IPS-NIHi11 (cell line): ENCODE data around the gene TRPM4.
"Not testable (repeated sequence)": the region's sequence is repeated elsewhere in the genome, so short reads cannot be mapped to it uniquely, and the experiment has no call there.

Experiments used
- DNase-seq: peaks from one replicate; pipeline ENCODE4 v3.0.0; 2012; ENCODE audit warnings: mixed read lengths, low spot score

TRPM4 gene

GRCh38 chr19:49190781-49191180 lies 33.2 kb downstream of the TRPM4 start:
- no peak for DNase-seq

DNA sequence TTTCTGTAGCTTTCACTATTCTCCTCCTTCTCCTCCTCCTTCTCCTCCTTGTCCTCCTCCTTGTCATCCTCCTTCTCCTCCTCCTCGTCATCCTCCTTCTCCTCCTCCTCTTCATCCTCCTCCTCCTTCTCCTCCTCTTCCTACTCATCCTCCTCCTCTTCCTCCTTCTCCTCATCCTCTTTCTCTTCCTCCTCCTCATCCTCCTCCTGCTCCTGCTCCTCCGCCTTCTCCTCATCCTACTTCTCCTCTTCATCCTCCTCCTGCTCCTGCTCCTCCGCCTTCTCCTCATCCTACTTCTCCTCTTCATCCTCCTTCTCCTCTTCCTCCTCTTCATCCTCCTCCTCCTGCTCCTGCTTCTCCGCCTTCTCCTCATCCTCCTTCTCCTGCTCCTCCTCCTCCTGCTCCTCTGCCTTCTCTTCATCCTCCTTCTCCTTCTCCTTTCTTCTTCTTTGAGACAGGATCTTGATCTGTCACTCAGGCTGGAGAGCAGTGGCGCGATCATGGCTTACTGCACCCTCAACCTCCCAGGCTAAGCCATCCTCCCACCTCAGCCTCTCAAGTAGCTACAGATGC lies 36.3 kb downstream of the TRPM4 start:
- no peak for DNase-seq

DNA sequence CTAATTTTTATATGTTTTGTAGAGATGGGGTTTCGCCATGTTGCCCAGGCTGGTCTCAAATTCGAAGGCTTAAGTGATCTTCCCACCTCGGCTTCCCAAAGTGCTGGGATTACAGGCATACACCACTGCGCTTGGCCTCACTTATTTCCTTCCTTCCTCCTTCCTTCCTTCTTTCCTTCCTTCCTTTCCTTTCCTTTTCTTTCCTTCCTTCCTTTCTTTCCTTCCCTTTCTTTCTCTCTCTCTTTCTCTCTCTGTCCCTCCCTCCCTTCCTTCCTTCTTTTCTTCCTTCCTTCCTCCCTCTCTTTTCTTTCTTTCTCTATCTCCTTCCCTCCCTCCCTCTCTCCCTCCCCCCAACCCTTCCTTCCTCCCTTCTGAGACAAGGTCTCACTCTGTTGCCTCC lies 36.8 kb downstream of the TRPM4 start:
- no peak for DNase-seq

DNA sequence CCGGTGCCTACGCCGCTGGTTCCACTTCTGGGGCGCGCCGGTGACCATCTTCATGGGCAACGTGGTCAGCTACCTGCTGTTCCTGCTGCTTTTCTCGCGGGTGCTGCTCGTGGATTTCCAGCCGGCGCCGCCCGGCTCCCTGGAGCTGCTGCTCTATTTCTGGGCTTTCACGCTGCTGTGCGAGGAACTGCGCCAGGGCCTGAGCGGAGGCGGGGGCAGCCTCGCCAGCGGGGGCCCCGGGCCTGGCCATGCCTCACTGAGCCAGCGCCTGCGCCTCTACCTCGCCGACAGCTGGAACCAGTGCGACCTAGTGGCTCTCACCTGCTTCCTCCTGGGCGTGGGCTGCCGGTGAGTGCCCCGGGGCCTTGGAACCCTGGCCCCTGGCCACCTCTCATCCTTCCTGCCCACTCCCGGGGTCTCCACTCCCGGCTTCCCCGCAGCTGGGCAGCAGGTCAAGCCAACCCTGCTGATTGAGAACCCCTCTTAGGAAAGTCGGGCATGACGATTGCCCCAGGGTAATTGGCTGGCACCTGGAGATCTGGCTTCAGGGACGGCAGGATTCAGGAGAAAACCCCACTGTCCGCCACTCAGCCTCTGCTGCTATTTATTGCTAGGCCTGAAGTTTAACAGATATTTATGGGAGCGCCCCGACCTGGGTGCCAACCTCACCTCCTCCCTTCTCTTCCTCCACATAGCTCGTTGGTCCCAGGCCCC lies 39.1 kb downstream of the TRPM4 start:
- peak; percentile 60 for DNase-seq

- peak; percentile 64 for DNase-seq
Measured at GRCh38 chr19:49200238-49200862, 42.8 kb downstream of the TRPM4 start.

GRCh38 chr19:49201042-49201441 lies 43.5 kb downstream of the TRPM4 start:
- no peak for DNase-seq

DNA sequence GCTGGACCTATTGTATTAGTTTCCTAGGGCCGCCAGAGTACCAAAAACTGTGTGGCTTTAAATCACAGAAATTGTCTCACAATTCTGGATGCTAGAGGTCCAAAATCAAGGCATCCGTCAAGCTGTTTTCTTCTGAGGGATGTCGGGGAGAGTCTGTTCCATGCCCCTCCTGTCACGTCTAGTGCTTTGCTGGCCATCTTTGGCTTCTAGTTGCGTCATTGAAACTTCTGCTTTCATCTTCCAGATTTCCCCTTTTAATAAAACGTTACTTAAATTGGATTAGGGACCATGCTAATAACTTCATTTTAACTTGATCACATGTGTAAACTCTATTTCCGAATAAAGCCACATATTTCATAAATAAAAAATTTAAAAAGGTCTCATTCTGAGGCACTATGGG lies 47.5 kb downstream of the TRPM4 start:
- DNase-seq: no peak

DNA sequence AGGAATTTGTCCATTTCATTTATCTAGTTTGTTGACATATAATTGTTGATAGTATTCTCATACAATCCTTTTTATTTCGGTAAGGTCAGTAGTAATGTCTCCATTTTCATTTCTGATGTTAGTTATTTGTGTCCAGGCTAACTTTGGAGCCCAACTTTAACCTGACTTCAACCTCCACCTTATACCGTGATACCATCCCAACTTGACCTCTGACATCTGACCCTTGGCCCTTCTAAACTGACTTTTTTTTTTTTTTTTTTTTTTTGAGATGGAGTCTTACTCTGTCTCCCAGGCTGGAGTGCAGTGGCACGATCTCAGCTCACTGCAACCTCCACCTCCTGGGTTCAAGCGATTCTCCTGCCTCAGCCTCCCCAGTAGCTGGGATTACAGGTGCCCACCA lies 51.9 kb downstream of the TRPM4 start:
- DNase-seq: not testable (repeated sequence)

DNA sequence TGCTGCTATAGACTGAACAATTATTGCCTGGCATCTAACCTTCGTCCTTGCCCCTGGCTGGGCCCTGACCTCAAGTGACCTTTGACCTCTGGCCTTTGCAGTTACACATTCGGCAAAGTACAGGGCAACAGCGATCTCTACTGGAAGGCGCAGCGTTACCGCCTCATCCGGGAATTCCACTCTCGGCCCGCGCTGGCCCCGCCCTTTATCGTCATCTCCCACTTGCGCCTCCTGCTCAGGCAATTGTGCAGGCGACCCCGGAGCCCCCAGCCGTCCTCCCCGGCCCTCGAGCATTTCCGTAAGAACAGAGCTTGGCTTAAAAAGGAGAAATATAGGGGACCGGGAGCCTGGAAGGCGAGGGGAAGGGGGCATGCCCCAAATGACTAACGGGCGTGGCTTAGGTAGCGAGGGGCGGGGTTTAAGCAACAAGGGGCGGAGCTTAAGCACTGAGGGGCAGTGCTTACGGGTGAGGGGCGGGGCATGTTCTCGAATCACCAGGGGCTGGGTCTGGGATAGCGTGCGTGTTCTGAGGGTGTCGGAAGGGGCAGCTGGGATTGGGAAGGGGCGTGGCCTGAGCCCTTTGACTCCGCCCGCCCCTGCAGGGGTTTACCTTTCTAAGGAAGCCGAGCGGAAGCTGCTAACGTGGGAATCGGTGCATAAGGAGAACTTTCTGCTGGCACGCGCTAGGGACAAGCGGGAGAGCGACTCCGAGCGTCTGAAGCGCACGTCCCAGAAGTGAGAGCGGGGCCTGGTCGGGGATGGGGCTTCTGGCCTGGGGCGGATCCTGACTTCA lies 52.7 kb downstream of the TRPM4 start:
- peak; percentile 89 for DNase-seq

- DNase-seq: peak; percentile 48
Measured at GRCh38 chr19:49210901-49211451, 53.4 kb downstream of the TRPM4 start.

- DNase-seq: no peak
Measured at GRCh38 chr19:49212016-49212701, 54.6 kb downstream of the TRPM4 start.

DNA sequence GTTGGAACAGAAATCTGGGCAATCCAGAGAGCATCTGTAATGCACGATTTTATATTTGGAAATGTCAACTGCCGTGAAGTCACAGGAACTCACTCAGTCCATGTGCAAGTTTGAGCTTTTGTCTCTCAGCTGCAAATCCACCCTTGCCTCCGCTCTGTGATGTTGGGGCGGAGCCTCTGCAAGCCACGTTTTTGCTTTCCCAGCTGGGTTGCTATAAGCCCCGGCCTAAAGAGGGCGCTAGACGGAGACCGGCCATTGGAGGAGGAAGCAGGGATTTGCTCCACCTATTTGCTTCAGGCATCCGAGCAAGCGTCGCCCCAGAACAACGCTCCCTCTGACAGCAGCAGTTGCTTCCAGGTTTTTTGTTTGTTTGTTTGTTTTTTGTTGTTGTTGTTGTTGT lies 56.2 kb downstream of the TRPM4 start:
- DNase-seq: peak; percentile 61

DNA sequence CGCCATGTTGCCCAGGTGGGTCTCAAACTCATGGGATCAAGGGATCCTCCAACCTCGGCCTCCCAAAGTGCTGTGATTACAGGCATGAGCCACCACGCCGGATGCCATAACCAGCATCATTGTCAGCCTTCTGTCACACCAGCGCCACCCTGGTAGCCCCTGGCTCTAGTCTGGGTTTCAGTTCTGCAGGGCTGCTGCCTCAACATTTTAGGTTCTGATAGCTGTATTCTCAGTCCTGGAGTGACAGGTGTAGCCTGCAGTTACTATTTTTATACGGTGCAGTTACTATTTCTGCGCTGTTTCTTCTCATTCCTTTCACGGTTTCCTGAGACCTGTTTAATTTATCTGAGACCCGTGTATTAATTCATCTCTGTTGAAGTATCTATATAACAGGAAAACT lies 57.1 kb downstream of the TRPM4 start:
- DNase-seq: no peak

DNA sequence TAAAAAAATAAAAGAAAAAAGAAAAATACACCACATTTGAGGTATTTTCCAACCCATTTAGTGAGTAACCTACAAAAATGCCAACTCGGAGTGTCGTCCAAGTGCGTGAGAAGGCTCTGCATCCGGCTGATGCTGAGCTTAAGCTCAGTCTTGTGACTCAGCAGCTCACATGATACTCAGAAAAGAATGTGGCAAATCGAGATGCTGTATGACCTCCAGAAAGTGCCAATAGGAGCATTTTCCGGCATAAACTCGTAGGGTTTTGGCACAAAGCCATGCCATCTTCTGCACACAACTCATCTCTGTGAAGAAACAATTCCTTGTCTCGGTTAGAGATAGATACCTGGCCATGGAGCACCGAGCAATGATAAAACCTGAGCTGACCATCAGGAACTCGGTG lies 58.5 kb downstream of the TRPM4 start:
- DNase-seq: no peak

DNA sequence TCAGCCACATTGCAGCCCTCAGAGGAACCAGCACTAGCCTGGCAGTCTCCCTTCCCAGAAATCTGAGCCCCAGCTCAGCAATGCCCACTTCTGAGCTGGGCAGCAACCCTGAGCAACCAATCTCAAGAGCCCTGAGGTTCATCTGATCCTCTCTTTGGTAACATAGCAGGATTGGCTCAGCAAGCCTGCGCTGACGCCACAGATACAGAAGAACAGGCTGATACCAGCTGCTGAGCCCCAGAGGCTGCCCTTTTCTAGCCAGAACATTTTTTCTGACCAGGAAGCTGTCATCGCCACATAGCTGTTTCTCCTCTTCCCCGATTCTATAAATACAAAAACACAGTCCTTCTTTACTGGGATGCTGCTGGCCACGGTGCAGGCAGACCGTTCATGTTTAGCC lies 59.8 kb downstream of the TRPM4 start:
- DNase-seq: no peak

GRCh38 chr19:49222011-49222410 lies 64.4 kb downstream of the TRPM4 start:
- DNase-seq: no peak

DNA sequence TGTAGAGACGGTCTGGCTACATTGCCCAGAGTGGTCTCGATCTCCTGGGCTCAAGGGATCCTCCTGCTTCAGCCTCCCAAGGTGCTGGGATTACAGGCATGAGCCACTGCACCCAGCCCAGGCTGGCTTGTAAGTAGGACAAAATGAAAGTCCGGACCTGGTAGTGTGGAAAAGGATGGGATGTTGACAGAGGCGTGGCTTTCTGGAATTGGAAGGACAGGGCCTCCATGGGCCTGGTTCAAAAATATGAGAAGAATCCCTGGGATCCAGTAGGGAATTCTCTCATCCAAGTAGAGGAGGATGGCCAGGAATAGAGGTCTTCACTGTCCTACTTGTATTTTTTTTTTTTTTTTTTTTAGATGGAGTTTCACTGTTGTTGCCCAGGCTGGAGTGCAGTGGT lies 64.9 kb downstream of the TRPM4 start:
- DNase-seq: no peak

DNA sequence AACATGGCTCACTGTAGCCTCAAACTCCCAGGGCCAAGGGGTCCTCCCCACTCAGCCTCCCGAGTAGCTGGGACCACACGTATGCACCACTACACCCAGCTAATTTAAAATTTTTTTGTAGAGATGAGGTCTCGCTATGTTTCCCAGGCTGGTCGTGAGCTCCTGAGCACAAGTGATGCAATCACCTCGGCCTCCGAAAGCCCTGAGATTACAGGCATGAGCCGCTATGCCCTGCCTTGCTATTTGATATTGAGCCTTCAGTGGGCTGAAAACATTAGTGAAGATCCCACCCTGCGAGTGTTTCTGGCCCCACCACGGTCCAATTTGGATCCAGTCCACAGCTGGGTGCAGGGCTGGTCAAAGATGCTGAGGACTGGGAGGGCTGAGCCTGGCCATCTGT lies 65.9 kb downstream of the TRPM4 start:
- DNase-seq: no peak

GRCh38 chr19:49224441-49224840 lies 66.8 kb downstream of the TRPM4 start:
- not testable (repeated sequence) for DNase-seq

GRCh38 chr19:49224879-49225278 lies 67.3 kb downstream of the TRPM4 start:
- DNase-seq: peak; percentile 77

DNA sequence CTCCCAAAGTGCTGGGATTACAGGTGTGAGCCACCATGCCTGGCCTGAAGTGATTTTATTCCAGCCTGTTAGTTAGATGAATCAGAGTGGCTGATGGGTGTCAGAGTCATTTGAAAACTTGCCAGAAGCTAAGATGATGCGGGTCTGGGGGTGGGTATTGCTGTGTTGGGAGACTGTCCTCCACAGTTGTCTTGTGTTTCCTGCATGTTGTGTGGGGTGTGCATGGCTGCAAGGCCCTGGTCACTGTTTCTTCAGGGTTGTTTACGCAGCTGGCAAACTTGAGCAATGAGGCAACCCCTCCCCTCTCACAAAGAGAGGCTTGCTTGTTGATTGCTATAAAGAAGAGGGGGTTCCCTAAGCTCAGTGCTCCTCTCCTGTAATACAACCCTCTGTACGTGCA lies 71.8 kb downstream of the TRPM4 start:
- DNase-seq: no peak

GRCh38 chr19:49231389-49231788 lies 73.8 kb downstream of the TRPM4 start:
- DNase-seq: no peak
